Measurements from ENCODE around the gene MEPCE. TPM values are rescaled to one million over a fixed set of nuclear protein-coding genes. Genes with fewer than 3 reads are reported as not detected.
A peak's percentile ranks its signal among the peaks of the same experiment; 100 is the strongest.

Gene MEPCE
- total and polyA plus RNA-seq, 9 of the 15 experiments (the other 6 are each of a cell fraction or from before 2014, with no cell fraction given) = 10.9 to 76.3 (median 44.1) TPM

DNA sequence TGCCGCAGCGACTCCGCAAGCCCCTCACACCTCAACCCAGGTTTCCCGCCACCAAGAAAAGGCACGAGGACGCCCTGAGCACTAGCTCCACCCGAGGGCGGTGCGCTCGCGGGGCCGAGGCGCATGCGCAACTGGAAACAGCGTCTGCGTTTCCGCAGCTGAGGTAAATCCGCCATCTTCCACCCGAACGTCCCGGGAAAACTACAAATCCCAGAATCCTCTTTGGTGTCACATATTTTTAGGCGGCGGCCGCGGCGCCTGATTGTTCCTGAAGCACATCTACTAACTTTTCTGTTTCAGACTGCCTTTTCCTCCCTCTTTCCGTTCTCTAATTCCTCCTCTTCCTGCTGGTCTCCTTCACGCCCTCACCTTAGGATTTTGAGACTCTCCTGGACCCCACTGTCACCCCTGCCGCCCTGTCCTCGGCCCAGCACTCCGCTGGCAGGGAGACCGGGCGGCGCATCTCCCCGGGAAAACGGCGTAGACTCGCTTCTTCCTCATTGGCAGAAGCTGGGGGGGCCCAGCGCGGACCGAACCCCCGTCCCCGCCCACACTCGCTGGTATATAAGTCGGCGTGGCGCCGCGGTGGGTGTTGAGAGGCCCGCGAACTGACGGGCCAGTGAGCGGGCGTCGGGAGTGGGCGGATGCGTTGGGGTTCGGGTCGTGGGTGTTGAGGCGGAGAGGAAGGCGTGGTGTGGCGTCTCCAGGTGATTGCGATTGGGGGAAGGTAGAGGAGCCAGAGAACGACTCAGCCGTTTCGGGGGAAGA lies 1.2 kb upstream of the MEPCE start, which contains the start of gene ZCWPW1 (continued):
- TF ChIP-seq, protein P1, sequence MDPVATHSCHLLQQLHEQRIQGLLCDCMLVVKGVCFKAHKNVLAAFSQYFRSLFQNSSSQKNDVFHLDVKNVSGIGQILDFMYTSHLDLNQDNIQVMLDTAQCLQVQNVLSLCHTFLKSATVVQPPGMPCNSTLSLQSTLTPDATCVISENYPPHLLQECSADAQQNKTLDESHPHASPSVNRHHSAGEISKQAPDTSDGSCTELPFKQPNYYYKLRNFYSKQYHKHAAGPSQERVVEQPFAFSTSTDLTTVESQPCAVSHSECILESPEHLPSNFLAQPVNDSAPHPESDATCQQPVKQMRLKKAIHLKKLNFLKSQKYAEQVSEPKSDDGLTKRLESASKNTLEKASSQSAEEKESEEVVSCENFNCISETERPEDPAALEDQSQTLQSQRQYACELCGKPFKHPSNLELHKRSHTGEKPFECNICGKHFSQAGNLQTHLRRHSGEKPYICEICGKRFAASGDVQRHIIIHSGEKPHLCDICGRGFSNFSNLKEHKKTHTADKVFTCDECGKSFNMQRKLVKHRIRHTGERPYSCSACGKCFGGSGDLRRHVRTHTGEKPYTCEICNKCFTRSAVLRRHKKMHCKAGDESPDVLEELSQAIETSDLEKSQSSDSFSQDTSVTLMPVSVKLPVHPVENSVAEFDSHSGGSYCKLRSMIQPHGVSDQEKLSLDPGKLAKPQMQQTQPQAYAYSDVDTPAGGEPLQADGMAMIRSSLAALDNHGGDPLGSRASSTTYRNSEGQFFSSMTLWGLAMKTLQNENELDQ (CRISPR knock-in tag; IDR thresholded peaks at IDR 0.05; ENCODE audit: borderline replicate concordance) = peak; percentile 93; the same call in 1 of the 2 replicates
- TF ChIP-seq NBN (IDR thresholded peaks at IDR 0.05; ENCODE audit: low read depth) = peak; percentile 90
- TF ChIP-seq, protein P2, sequence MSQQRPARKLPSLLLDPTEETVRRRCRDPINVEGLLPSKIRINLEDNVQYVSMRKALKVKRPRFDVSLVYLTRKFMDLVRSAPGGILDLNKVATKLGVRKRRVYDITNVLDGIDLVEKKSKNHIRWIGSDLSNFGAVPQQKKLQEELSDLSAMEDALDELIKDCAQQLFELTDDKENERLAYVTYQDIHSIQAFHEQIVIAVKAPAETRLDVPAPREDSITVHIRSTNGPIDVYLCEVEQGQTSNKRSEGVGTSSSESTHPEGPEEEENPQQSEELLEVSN (IDR thresholded peaks at IDR 0.05; ENCODE audit: borderline replicate concordance in 1 of 2, extremely low read depth in 1 of 2, insufficient read depth in 1 of 2, insufficient read length in 1 of 2, low read depth in 1 of 2, low read length in 1 of 2, poor library complexity in 1 of 2, severe bottlenecking in 1 of 2) = peak; percentile 100
- TF ChIP-seq, protein P3, sequence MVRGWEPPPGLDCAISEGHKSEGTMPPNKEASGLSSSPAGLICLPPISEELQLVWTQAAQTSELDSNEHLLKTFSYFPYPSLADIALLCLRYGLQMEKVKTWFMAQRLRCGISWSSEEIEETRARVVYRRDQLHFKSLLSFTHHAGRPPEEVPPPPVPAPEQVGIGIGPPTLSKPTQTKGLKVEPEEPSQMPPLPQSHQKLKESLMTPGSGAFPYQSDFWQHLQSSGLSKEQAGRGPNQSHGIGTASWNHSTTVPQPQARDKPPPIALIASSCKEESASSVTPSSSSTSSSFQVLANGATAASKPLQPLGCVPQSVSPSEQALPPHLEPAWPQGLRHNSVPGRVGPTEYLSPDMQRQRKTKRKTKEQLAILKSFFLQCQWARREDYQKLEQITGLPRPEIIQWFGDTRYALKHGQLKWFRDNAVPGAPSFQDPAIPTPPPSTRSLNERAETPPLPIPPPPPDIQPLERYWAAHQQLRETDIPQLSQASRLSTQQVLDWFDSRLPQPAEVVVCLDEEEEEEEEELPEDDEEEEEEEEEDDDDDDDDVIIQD (CRISPR knock-in tag; IDR thresholded peaks at IDR 0.05) = no peak
- TF ChIP-seq, protein P4, sequence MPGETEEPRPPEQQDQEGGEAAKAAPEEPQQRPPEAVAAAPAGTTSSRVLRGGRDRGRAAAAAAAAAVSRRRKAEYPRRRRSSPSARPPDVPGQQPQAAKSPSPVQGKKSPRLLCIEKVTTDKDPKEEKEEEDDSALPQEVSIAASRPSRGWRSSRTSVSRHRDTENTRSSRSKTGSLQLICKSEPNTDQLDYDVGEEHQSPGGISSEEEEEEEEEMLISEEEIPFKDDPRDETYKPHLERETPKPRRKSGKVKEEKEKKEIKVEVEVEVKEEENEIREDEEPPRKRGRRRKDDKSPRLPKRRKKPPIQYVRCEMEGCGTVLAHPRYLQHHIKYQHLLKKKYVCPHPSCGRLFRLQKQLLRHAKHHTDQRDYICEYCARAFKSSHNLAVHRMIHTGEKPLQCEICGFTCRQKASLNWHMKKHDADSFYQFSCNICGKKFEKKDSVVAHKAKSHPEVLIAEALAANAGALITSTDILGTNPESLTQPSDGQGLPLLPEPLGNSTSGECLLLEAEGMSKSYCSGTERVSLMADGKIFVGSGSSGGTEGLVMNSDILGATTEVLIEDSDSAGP (CRISPR knock-in tag; IDR thresholded peaks at IDR 0.05) = peak; percentile 85
- TF ChIP-seq, protein P5, sequence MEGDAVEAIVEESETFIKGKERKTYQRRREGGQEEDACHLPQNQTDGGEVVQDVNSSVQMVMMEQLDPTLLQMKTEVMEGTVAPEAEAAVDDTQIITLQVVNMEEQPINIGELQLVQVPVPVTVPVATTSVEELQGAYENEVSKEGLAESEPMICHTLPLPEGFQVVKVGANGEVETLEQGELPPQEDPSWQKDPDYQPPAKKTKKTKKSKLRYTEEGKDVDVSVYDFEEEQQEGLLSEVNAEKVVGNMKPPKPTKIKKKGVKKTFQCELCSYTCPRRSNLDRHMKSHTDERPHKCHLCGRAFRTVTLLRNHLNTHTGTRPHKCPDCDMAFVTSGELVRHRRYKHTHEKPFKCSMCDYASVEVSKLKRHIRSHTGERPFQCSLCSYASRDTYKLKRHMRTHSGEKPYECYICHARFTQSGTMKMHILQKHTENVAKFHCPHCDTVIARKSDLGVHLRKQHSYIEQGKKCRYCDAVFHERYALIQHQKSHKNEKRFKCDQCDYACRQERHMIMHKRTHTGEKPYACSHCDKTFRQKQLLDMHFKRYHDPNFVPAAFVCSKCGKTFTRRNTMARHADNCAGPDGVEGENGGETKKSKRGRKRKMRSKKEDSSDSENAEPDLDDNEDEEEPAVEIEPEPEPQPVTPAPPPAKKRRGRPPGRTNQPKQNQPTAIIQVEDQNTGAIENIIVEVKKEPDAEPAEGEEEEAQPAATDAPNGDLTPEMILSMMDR (IDR thresholded peaks at IDR 0.05 in 2 of 3, conservative IDR thresholded peaks at IDR 0.05 in 1 of 3; ENCODE audit: insufficient read depth in 2 of 3, low read depth in 1 of 3, low read length in 3 of 3) = peak in 1 of 3 experiments; percentile 2; a peak in 2 of 6 replicates
- TF ChIP-seq NFATC3 (IDR thresholded peaks at IDR 0.05) = peak; percentile 60; the same call in 1 of the 2 replicates
- TF ChIP-seq DMBX1 (CRISPR knock-in tag; IDR thresholded peaks at IDR 0.05; ENCODE audit: borderline replicate concordance) = peak; percentile 76
- no peak for TF ChIP-seq NFXL1 (CRISPR knock-in tag; IDR thresholded peaks at IDR 0.05)
- TF ChIP-seq, protein P6, sequence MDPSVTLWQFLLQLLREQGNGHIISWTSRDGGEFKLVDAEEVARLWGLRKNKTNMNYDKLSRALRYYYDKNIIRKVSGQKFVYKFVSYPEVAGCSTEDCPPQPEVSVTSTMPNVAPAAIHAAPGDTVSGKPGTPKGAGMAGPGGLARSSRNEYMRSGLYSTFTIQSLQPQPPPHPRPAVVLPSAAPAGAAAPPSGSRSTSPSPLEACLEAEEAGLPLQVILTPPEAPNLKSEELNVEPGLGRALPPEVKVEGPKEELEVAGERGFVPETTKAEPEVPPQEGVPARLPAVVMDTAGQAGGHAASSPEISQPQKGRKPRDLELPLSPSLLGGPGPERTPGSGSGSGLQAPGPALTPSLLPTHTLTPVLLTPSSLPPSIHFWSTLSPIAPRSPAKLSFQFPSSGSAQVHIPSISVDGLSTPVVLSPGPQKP (CRISPR knock-in tag; IDR thresholded peaks at IDR 0.05) = no peak
- TF ChIP-seq HOXB6 (CRISPR knock-in tag; IDR thresholded peaks at IDR 0.05; ENCODE audit: borderline replicate concordance) = no peak
